Activated naive CD8-positive, alpha-beta T cell treated with anti-CD3 and anti-CD28 coated beads for 36 hours (primary cell): ENCODE measurements around the gene C2. TPM values are rescaled to one million over a fixed set of nuclear protein-coding genes. Genes with fewer than 3 reads are reported as not detected.

Source experiments
- DNase-seq: peaks from one replicate; pipeline ENCODE4 v3.0.0; 2021
- H3K27ac Mint-ChIP-seq: one replicate; pipeline ENCODE4 v1.8.0; 2022; ENCODE audit warnings: mild to moderate bottlenecking, moderate library complexity, mixed read lengths
- H3K27me3 Mint-ChIP-seq: one replicate; pipeline ENCODE4 v1.8.0; 2022; ENCODE audit warnings: mild to moderate bottlenecking, mixed read lengths
- H3K36me3 Mint-ChIP-seq: one replicate; pipeline ENCODE4 v1.8.0; 2021; ENCODE audit warnings: mild to moderate bottlenecking, mixed read lengths
- H3K4me1 Mint-ChIP-seq: one replicate; pipeline ENCODE4 v1.8.0; 2021; ENCODE audit warnings: mixed read lengths
- H3K4me3 Mint-ChIP-seq: one replicate; pipeline ENCODE4 v1.8.0; 2022; ENCODE audit warnings: mild to moderate bottlenecking, moderate library complexity, mixed read lengths
- H3K9me3 Mint-ChIP-seq: one replicate; pipeline ENCODE4 v1.8.0; 2022; ENCODE audit warnings: mixed read lengths
- total RNA-seq, 2 experiments: library from RNA; stranded (reverse); gene quantifications; one replicate each; pipeline ENCODE4 v1.2.3, GENCODE V29; 2021

C2 gene
- total RNA-seq: 1 to 10 TPM in 1 of 2 experiments, under 1 TPM in 1; 0.42 to 1.6 TPM

DNA sequence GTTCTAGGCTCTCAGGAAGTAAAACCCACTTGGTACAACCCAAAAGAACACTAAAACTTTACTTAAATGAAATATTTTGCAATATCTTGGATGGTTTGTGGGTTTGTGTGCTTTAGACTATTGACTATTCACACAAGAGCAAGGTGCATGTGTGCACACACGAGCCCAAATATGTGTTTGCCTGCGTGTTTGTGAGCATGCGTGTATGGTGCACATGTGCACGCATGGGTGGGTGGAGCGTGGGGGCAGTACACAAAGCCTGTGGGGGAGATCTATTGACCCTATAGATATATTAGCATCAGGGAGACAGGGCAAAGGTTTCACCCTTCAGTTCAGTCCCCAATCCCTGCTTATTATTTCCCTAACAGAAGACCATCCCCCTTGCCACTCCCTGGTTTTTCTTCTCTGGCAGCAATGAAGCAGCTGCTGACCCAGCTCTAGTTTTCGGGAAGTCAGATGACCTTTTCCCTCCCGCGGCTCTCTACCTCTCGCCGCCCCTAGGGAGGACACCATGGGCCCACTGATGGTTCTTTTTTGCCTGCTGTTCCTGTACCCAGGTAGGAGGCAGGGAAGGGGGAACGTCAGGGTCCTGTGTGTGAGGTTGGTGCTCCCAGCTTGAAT lies at the start of gene C2:
C2 (plus strand) TSS at position 476 of the 621 bp plus-strand sequence; CDS start at position 512, 36 bp downstream.
- Mint-ChIP-seq H3K4me1 (peaks cover 2% of the 10 kb centered on the region), H3K9me3 (no peaks in the 10 kb centered on the region), H3K36me3 (no peaks in the 10 kb centered on the region), H3K27me3 (no peaks in the 10 kb centered on the region), H3K27ac (no peak within 1 kb of the TSS), H3K4me3 (no peak within 1 kb of the TSS)
- DNase-seq: no peak

DNA sequence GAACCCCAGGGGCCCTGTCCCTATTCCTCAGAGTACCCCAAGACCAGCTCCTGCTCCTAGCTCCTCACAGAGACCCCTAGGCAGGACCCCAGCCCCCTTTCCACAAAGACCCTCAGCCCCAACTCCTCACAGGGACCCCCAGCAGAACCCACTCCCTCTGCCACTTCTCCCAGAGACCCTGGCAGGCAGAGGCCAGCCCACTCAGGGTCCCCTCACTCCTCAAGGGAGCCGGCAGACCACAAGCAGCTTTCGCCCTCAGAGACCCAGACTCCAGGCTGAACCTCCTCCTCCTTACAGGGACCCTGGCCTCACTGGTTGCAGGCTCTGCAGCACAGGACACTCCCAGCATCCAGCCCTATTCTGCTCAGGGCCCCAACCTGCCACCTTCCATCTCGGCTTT lies 49.3 kb upstream of the C2 start:
- no peaks in the 10 kb centered on the region for H3K27me3 Mint-ChIP-seq
- H3K27ac Mint-ChIP-seq: no peak overlapping the region

DNA sequence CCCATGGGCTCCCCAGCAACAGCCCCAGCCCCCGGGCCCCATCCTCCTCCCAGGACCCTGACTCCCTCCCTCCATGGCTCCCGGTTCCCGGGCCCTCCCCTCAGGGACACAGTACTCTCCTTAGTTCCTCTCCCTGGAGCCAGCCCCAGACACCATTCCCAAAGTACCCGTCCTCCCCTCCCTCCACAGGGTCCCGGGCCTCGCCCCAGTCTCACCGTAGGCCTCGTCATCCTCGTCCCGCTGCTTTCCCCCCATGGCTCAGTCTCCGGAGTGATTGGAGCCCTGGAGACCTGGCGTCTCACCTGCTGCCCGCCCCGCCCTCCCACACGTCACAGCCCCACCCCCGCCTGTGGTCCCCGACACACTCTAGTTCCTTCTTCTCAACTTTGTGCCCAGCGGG lies 48.8 kb upstream of the C2 start, which contains the start of gene SLC44A4:
SLC44A4 (minus strand) TSS at position 272 of the 400 bp plus-strand sequence; CDS start at position 255, 17 bp downstream.
- Mint-ChIP-seq H3K4me3 (no peak within 1 kb of the TSS), H3K36me3 (peaks cover 12% of the 10 kb centered on the region), H3K9me3 (no peaks in the 10 kb centered on the region), H3K4me1 (no peaks in the 10 kb centered on the region), H3K27ac (no peak within 1 kb of the TSS), H3K27me3 (no peaks in the 10 kb centered on the region)
- no peak for DNase-seq

More for the DNA sequence above, 49.3 kb upstream of the C2 start:
- no peaks in the 10 kb centered on the region for H3K4me1 Mint-ChIP-seq
- H3K36me3 Mint-ChIP-seq: peaks cover 12% of the 10 kb centered on the region
- no peak for DNase-seq
- no peak overlapping the region for H3K4me3 Mint-ChIP-seq
- no peaks in the 10 kb centered on the region for H3K9me3 Mint-ChIP-seq

DNA sequence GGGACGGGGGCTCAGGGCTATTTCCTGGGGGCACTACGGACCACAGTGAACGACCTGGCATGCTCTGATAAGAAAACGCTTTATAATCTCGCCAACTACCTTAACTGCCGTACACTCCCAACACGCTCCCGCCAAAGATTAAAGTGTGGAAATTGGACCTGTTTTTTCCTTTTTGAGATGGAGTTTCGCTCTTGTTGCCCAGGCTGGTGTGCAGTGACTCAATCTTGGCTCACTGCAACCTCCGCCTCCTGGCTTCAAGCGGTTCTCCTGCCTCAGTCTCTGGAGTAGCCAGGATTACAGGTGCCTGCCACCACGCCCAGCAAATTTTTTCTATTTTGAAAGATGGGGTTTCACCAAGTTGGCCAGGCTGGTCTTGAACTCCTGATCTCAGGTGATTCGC lies 48.4 kb upstream of the C2 start:
- Mint-ChIP-seq H3K27me3 (no peaks in the 10 kb centered on the region), H3K27ac (no peak overlapping the region), H3K4me3 (no peak overlapping the region), H3K36me3 (peaks cover 12% of the 10 kb centered on the region), H3K4me1 (no peaks in the 10 kb centered on the region), H3K9me3 (no peaks in the 10 kb centered on the region)
- no peak for DNase-seq

DNA sequence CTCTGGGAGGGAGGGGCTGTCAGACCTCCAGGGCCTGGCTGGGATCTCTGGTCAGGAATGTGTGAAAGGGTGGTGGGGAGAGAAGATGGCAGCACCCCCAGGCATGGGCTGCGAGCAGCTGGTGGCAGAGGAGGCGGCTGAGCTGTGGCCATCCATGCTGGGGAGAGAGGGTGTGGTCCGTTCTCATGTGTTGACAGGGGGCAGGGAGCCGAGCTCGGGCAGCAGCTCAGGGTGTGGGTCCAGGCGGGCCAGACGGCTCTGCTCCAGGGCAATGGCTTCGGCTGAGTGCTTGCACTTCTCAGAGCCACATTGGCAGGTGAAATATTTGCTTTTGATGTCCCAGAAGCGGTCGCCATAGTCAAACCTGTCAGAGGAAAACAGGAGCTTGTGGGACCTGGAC lies 47.6 kb upstream of the C2 start:
- no peak for DNase-seq
- no peaks in the 10 kb centered on the region for H3K9me3 Mint-ChIP-seq
- H3K27ac Mint-ChIP-seq: no peak overlapping the region
- H3K36me3 Mint-ChIP-seq: peaks cover 12% of the 10 kb centered on the region
- no peaks in the 10 kb centered on the region for H3K4me1 Mint-ChIP-seq
- no peaks in the 10 kb centered on the region for H3K27me3 Mint-ChIP-seq
- H3K4me3 Mint-ChIP-seq: no peak overlapping the region

DNA sequence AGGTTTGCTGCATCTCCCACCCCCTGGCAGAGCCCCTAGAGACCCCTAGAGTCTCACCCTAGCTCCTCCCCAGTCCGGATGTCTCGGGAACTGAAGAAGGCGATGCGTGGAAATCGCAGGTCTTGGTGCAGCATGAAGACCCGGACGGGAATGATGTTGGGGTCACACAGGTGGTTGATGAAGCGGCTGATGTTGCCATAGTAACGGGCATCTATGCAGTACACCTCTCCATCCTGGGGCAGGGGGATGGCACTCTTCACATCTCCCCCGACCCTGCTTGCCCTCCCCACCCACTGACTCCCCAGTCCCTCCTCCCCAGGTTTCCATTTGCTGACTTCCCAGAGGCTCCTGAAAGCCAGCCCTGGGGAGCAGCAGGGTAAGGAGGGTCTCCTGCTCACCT lies 46.9 kb upstream of the C2 start:
- Mint-ChIP-seq H3K4me1 (no peaks in the 10 kb centered on the region), H3K36me3 (peaks cover 13% of the 10 kb centered on the region), H3K9me3 (no peaks in the 10 kb centered on the region), H3K27ac (no peak overlapping the region), H3K4me3 (no peak overlapping the region), H3K27me3 (no peaks in the 10 kb centered on the region)
- DNase-seq: no peak

DNA sequence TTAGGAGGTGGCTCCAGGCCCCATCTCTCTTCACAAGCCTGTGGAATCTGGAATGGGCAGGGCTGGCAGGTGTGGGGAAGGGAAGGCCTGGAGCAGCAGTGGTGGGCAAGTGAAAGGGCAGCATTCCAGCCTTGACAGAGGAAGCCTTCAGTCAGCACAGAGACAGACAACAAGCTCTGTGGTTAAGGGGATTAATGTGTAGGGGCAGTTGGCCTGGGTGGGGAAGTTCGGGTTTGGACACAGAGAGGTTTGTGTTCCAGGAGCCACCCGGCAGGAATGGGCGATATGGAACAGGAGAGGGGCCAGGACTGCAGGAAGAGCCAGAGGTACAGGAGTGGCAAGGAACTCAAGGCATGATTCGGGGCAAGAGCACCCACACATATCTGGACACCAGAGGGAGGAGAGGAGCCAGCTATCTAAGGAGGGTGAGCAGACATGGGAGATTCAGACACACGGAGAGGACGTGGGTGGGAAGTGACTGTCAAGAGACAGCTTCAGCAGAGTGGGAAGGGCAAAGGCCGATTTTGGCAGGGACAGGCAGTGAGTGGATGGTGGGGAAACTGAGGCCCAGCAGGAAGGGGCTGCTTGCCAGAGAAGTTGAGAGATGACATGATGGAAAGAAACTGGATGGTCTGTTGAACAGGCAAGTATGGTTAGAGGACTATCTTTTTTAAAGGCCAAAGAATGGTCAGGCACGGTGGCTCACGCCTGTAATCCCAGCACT lies 46.2 kb upstream of the C2 start:
- no peaks in the 10 kb centered on the region for H3K4me1 Mint-ChIP-seq
- H3K27me3 Mint-ChIP-seq: no peaks in the 10 kb centered on the region

DNA sequence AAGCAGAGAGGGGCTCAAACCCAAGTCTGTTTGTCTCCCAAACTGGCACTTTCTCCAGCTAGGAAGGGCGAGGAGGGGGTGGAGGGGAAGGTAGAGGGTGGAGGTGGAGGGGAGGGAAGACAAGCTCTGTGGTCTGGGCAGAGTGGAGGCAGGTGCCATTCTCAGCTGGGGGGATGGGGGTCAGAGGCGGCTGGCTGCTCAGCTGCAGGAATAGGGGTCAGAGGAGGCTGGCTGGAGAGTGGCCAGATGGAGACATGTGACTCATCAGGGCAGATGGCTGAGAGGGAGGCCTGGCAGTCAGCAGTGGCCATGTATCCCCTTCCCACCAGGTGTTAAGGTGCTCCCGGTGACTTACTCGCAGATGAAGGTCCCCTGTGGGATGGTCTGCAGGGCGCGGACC lies 45.2 kb upstream of the C2 start:
- Mint-ChIP-seq H3K4me3 (no peak overlapping the region), H3K27ac (no peak overlapping the region), H3K4me1 (no peaks in the 10 kb centered on the region), H3K27me3 (no peaks in the 10 kb centered on the region), H3K36me3 (peaks cover 20% of the 10 kb centered on the region), H3K9me3 (no peaks in the 10 kb centered on the region)
- DNase-seq: no peak

More for the DNA sequence above, 46.2 kb upstream of the C2 start:
- DNase-seq: no peak
- H3K4me3 Mint-ChIP-seq: no peak overlapping the region
- peaks cover 18% of the 10 kb centered on the region for H3K36me3 Mint-ChIP-seq
- no peaks in the 10 kb centered on the region for H3K9me3 Mint-ChIP-seq
- H3K27ac Mint-ChIP-seq: no peak overlapping the region

DNA sequence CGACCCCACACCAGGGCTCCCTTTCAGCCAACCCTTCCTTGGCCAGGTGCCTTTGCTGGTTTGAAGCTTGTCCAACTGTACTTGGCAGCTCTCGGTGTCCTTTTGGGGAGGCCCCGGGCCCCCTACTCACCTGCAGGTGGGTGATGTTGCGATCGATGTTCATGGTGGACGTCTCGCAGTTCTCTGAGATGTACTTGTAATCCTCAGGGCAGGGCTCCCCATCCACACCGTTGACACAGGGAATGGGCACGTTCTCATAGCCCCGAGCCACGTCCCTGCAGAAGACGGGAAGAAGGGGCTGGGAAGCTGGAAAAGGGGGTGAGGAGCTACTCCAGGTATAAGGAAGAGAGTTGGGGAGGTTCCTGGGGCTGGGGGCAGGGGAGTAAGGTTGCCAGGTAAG lies 43.8 kb upstream of the C2 start:
- H3K4me1 Mint-ChIP-seq: no peaks in the 10 kb centered on the region
- no peaks in the 10 kb centered on the region for H3K27me3 Mint-ChIP-seq
- no peaks in the 10 kb centered on the region for H3K9me3 Mint-ChIP-seq
- no peak overlapping the region for H3K4me3 Mint-ChIP-seq
- no peak overlapping the region for H3K27ac Mint-ChIP-seq
- peaks cover 20% of the 10 kb centered on the region for H3K36me3 Mint-ChIP-seq
- no peak for DNase-seq

DNA sequence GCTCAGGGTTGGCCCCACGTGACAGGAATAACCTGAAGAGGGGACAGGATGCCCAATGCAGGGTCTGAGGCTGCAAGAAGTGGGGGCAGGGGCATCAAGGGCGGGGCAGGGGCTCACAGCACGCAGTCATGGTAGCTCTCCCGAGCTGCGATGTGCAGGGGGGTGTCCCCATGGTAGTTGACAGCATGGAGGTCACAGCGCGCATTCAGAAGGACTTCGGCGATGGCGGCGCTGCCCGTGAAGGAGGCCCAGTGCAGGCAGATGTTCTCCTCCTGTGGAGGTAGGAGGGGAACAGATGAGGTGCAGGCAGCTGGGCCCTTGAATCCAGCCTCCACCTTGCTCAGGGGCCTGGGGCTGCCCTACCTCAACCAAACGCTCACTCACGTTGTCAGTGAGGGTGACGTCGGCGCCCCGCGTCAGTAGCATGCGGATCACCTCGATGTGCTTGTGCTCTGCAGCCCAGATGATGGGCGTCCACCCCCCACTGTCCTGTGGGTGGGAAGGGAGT lies 42.9 kb upstream of the C2 start:
- Mint-ChIP-seq H3K27me3 (no peaks in the 10 kb centered on the region), H3K36me3 (peaks cover 23% of the 10 kb centered on the region), H3K4me3 (no peak overlapping the region), H3K4me1 (no peaks in the 10 kb centered on the region), H3K9me3 (no peaks in the 10 kb centered on the region), H3K27ac (no peak overlapping the region)
- no peak for DNase-seq

DNA sequence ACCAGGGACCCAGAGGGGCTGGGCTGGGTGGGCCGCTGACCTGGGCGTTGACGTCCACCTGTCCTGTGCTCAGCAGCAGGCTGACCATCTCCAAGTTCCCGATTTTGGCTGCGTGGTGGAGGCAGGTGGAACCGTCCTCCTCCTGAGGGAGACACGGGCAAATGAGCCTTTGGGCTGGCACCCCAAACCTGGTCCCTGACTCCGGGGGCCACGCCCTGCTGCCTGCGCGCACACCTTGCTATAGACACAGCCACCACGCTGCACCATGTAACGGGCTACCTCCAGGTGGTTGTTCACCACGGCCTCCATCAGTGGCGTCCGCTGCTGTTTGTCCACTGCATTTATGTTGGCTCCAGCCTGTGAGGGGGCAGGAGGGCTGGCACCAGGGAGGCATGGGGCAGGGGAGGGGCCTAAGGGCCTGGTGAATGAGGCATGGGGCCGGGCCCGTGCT lies 41.0 kb upstream of the C2 start:
- H3K27ac Mint-ChIP-seq: no peak overlapping the region
- H3K27me3 Mint-ChIP-seq: no peaks in the 10 kb centered on the region
- DNase-seq: no peak
- H3K4me3 Mint-ChIP-seq: no peak overlapping the region
- peaks cover 15% of the 10 kb centered on the region for H3K36me3 Mint-ChIP-seq
- H3K4me1 Mint-ChIP-seq: no peaks in the 10 kb centered on the region
- H3K9me3 Mint-ChIP-seq: no peaks in the 10 kb centered on the region

DNA sequence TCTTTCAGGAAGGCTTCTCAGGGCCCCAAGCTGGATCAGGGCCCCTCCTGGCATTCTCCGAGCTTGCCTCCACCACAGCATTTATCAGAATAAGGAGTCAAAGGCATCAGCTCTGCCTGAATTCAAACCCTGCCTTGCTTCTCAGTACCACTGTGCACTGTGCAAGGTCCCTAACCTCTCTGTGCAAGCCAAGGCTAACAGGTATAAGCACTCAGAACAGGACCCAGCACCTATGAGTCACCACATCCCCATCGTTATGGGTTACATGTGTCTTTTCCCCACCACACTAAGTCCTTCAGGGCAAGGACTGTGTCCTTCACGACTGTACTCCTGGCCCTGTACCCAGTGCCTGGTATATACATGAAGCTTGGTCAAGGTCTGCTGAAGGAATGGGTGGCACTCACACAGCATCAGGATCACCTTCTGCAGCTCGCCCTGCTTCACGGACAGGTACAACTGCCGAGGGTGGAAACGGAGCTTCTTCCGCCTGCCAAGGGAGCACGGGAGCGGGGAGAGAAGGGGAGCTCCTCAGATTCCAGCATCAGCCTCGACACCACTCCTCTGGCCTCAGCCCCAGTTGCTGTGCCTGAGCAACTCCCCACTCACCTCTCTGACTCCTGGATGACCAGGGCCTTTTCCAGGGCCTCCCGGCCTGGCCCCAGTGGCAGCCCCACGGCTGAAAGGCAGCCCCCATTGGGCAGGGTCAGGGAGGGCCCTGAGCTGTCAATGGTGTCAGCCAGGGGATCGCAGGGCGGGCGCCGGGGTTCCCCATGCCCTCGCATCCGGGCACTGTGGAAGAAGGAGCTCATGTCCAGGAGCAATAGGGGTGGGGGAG lies 40.1 kb upstream of the C2 start:
- H3K27ac Mint-ChIP-seq: no peak overlapping the region

DNA sequence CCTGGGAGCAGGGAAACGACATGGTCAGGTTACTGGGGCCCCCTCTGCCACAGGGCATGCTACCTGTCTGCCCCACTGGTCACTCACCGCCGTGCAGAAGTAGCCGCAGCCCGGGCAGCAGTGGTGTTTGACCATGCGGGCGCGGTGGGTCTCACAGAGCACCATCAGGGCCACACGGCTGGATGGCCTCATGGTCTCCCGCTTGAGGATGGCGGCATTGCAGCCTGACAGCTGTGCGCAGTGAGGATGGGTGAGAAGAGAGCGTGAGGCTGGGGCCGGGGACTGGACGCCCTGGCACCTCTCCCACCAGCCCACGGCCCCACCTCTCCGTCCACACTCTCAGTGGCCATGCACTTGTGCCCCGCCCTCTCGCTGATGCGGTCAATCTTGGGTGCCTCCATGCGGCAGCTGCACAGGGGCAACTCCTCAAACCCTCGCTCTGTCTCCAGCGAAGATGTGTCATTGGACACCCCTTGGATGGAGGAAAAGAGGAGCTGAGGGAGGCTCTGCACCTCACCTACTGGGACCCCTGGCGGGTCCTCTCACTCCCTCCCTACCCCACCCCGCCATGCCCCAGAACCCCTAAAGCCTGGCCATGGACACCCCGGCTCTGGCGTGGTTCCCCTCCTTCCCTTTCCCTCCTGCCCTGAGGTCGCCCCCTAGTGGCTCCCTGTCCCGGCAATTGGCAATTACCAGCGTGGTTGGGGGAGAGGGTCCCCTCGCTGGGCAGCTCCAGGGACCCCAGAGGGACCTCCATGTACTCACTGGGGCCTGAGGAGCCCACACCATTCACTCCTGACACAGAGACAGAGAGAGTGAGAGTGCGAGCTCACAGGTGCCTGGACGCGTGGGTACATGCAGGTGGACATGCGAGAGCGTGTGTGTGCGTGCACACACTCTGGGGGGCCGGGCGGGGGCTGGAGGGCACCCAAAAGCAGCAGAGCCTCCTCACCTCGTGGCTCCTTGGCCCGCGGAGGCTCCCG lies 39.0 kb upstream of the C2 start:
- Mint-ChIP-seq H3K4me3 (no peak overlapping the region), H3K4me1 (no peaks in the 10 kb centered on the region), H3K27ac (no peak overlapping the region), H3K9me3 (no peaks in the 10 kb centered on the region), H3K36me3 (peaks cover 18% of the 10 kb centered on the region), H3K27me3 (no peaks in the 10 kb centered on the region)
- peak; percentile 58 for DNase-seq

More for the DNA sequence above, 40.1 kb upstream of the C2 start:
- no peak for DNase-seq
- Mint-ChIP-seq H3K27me3 (no peaks in the 10 kb centered on the region), H3K4me3 (no peak overlapping the region), H3K9me3 (no peaks in the 10 kb centered on the region), H3K36me3 (peaks cover 15% of the 10 kb centered on the region), H3K4me1 (no peaks in the 10 kb centered on the region)

DNA sequence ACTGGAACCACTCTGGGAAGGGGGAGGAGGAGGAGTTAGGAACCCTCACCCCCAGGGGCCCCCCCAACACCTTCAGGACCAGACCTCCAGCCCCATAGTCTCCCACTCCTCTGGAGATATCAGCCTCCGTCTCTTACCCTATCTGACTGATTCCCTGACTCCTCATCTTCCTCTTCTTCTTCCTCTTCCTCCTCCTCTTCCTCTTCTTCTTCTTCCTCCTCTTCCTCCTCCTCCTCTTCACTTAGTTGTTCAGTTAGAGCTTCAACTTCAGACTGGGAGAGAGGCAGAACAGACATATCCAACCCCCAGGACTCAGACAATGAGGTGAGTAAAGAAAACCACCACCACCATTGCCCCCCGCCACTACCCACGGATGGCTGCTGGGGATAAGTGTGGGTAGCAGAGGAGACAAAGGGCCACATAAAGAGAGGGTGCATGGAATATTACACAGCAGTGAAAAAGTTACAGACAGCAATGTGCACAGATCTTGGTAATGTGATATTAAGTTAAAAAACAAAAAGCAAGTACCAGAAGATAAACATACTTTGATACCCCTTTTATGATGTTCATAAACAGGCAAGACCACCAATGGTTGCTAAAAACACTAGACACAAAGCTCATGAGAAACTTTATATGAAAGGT lies 38.1 kb upstream of the C2 start:
- Mint-ChIP-seq H3K27ac (no peak overlapping the region), H3K27me3 (no peaks in the 10 kb centered on the region), H3K4me3 (no peak overlapping the region), H3K36me3 (peaks cover 19% of the 10 kb centered on the region), H3K4me1 (no peaks in the 10 kb centered on the region), H3K9me3 (no peaks in the 10 kb centered on the region)
- DNase-seq: no peak
